RWPE2 (cell line): ENCODE measurements around the gene RCOR3.

Source experiments
- ATAC-seq: fragments of 200-7000 bp; cut with Tn5 transposase; 3 replicates; pipeline ENCODE4 v1.9.1; 2021; ENCODE audit warnings: low read depth
- DNase-seq: peaks from one replicate; pipeline ENCODE4 v3.0.0-alpha.2; 2020; ENCODE audit warnings: low spot score
- H3K27ac ChIP-seq: fragments of 450-650 bp; 2 replicates; pipeline ENCODE4 v1.5.1; 2017; ENCODE audit warnings: mild to moderate bottlenecking; ENCODE audit not compliant: poor library complexity, severe bottlenecking
- H3K27me3 ChIP-seq: fragments of 250-450 bp; sonication (Bioruptor Pico); 2 replicates; pipeline ENCODE4 v1.5.1; 2021; ENCODE audit warnings: mild to moderate bottlenecking, moderate library complexity; ENCODE audit not compliant: insufficient read depth, poor library complexity, severe bottlenecking
- H3K36me3 ChIP-seq: fragments of 250-450 bp; sonication (Bioruptor Pico); 2 replicates; pipeline ENCODE4 v1.5.1; 2020; ENCODE audit warnings: low read depth, mild to moderate bottlenecking, moderate library complexity
- H3K4me1 ChIP-seq: fragments of 250-450 bp; sonication (Bioruptor Pico); 2 replicates; pipeline ENCODE4 v1.5.1; 2021; ENCODE audit warnings: mild to moderate bottlenecking, moderate library complexity; ENCODE audit not compliant: insufficient read depth, poor library complexity, severe bottlenecking
- H3K4me3 ChIP-seq: fragments of 250-450 bp; sonication (Bioruptor Pico); 2 replicates; pipeline ENCODE4 v1.5.1; 2021; ENCODE audit warnings: mild to moderate bottlenecking, moderate library complexity; ENCODE audit not compliant: severe bottlenecking
- H3K9me3 ChIP-seq: fragments of 250-450 bp; sonication (Bioruptor Pico); 2 replicates; pipeline ENCODE4 v1.5.1; 2021; ENCODE audit warnings: mild to moderate bottlenecking, moderate library complexity; ENCODE audit not compliant: severe bottlenecking
- CTCF ChIP-seq: fragments of 450-650 bp; IDR thresholded peaks from one replicate; pipeline ENCODE4 v1.5.1; 2017; ENCODE audit warnings: mild to moderate bottlenecking, moderate library complexity; ENCODE audit not compliant: poor library complexity, severe bottlenecking

RCOR3 gene

GRCh38 chr1:211280910-211281309 lies 21.7 kb downstream of the RCOR3 start:
- peaks cover 19% of the 10 kb centered on the region for H3K36me3 ChIP-seq
- H3K27me3 ChIP-seq, result no peaks in the 10 kb centered on the region
- ATAC-seq (no peak), DNase-seq (no peak)
- no peak overlapping the region for H3K27ac ChIP-seq
- H3K4me3 ChIP-seq, result no peak overlapping the region
- TF ChIP-seq CTCF, result no peak
- no peaks in the 10 kb centered on the region for H3K4me1 ChIP-seq
- no peaks in the 10 kb centered on the region for H3K9me3 ChIP-seq

- ATAC-seq (no peak), DNase-seq (no peak)
- Histone ChIP-seq H3K36me3 (peaks cover 19% of the 10 kb centered on the region), H3K9me3 (no peaks in the 10 kb centered on the region), H3K4me3 (no peak overlapping the region), H3K27ac (no peak overlapping the region), H3K27me3 (no peaks in the 10 kb centered on the region), H3K4me1 (no peaks in the 10 kb centered on the region)
- TF ChIP-seq CTCF, result no peak
These were observed 22.3 kb downstream of the RCOR3 start for GRCh38 chr1:211281320-211282022.

- no peak for DNase-seq
- H3K4me3 ChIP-seq, result no peak overlapping the region
- H3K9me3 ChIP-seq, result no peaks in the 10 kb centered on the region
- H3K36me3 ChIP-seq, result peaks cover 19% of the 10 kb centered on the region
- no peak for ATAC-seq
- no peaks in the 10 kb centered on the region for H3K27me3 ChIP-seq
- no peak overlapping the region for H3K27ac ChIP-seq
- TF ChIP-seq CTCF, result no peak
- no peaks in the 10 kb centered on the region for H3K4me1 ChIP-seq
These were observed 22.8 kb downstream of the RCOR3 start for GRCh38 chr1:211282023-211282373.

GRCh38 chr1:211285196-211285595 lies 26.0 kb downstream of the RCOR3 start:
- no peak overlapping the region for H3K27ac ChIP-seq
- ATAC-seq (no peak), DNase-seq (no peak)
- TF ChIP-seq CTCF, result no peak
- no peaks in the 10 kb centered on the region for H3K4me1 ChIP-seq
- peaks cover 16% of the 10 kb centered on the region for H3K36me3 ChIP-seq
- no peak overlapping the region for H3K4me3 ChIP-seq
- no peaks in the 10 kb centered on the region for H3K27me3 ChIP-seq
- H3K9me3 ChIP-seq, result no peaks in the 10 kb centered on the region

- no peak for DNase-seq
These were observed 28.1 kb downstream of the RCOR3 start for GRCh38 chr1:211287218-211287617.

More at GRCh38 chr1:211287218-211287617, 28.1 kb downstream of the RCOR3 start:
- TF ChIP-seq CTCF, result no peak
- no peaks in the 10 kb centered on the region for H3K27me3 ChIP-seq
- no peak overlapping the region for H3K4me3 ChIP-seq
- no peaks in the 10 kb centered on the region for H3K9me3 ChIP-seq
- no peak overlapping the region for H3K27ac ChIP-seq
- peaks cover 22% of the 10 kb centered on the region for H3K36me3 ChIP-seq
- no peaks in the 10 kb centered on the region for H3K4me1 ChIP-seq
- ATAC-seq, result no peak
